HepG2 (cell line): ENCODE data around the gene B3GNT9. TPM values are rescaled to one million over a fixed set of nuclear protein-coding genes. Genes with fewer than 3 reads are reported as not detected.

Experiments used
- CBFB ChIP-seq: sonication (generic); formaldehyde crosslinking; IDR thresholded peaks from 2 replicates; pipeline ENCODE4 v1.4.0; 2020; ENCODE audit warnings: missing genetic modification reagents
- CC2D1A ChIP-seq: sonication (generic); formaldehyde crosslinking; IDR thresholded peaks from 2 replicates; pipeline ENCODE4 v1.8.1; 2023; ENCODE audit warnings: mild to moderate bottlenecking, missing genetic modification reagents
- CREBL2 ChIP-seq: sonication (generic); formaldehyde crosslinking; IDR thresholded peaks from 2 replicates; pipeline ENCODE4 v1.8.1; 2023; ENCODE audit warnings: missing genetic modification reagents, mild to moderate bottlenecking, borderline replicate concordance
- FIP1L1 ChIP-seq: fragments of 200-400 bp; formaldehyde crosslinking; IDR thresholded peaks from 2 replicates; pipeline ENCODE4 v1.6.1; 2018; ENCODE audit warnings: low read depth, mild to moderate bottlenecking, low read length, moderate library complexity, borderline replicate concordance; ENCODE audit not compliant: insufficient read depth
- GABPB1 ChIP-seq: IDR thresholded peaks from 2 replicates; pipeline ENCODE4 v1.6.1; 2016; ENCODE audit warnings: mild to moderate bottlenecking, missing genetic modification reagents, moderate library complexity, missing compliant biosample characterization
- GLI4 ChIP-seq: sonication (generic); formaldehyde crosslinking; IDR thresholded peaks from 2 replicates; pipeline ENCODE4 v1.5.1; 2020; ENCODE audit warnings: missing genetic modification reagents, mild to moderate bottlenecking, moderate library complexity, borderline replicate concordance
- HHEX ChIP-seq: IDR thresholded peaks from 2 replicates; pipeline ENCODE4 v1.6.1; 2016; ENCODE audit warnings: control low read depth
- HIVEP1 ChIP-seq: sonication (generic); formaldehyde crosslinking; IDR thresholded peaks from 2 replicates; pipeline ENCODE4 v1.4.0; 2020; ENCODE audit warnings: mild to moderate bottlenecking, missing genetic modification reagents
- HOXA3 ChIP-seq: sonication (generic); formaldehyde crosslinking; IDR thresholded peaks from 2 replicates; pipeline ENCODE4 v1.5.0; 2020; ENCODE audit warnings: missing genetic modification reagents
- ISX ChIP-seq: sonication (generic); formaldehyde crosslinking; conservative IDR thresholded peaks from 2 replicates; pipeline ENCODE4 v1.5.0; 2020; ENCODE audit warnings: missing genetic modification reagents
- NFE2L2 ChIP-seq: fragments of 150-350 bp; IDR thresholded peaks from 2 replicates; pipeline ENCODE4 v1.6.1; 2014; ENCODE audit warnings: low read length
- POLR2AphosphoS5 ChIP-seq: IDR thresholded peaks from 2 replicates; pipeline ENCODE4 v1.6.1; 2012; ENCODE audit warnings: low read depth, low read length
- PPARG ChIP-seq: conservative IDR thresholded peaks from 2 replicates; pipeline ENCODE4 v1.6.1; 2016; ENCODE audit warnings: missing biosample characterization, missing genetic modification reagents
- SMAD3 ChIP-seq: sonication (generic); formaldehyde crosslinking; IDR thresholded peaks from 2 replicates; pipeline ENCODE4 v1.4.0; 2020; ENCODE audit warnings: missing genetic modification reagents
- STAG1 ChIP-seq: sonication (generic); formaldehyde crosslinking; IDR thresholded peaks from 2 replicates; pipeline ENCODE4 v1.4.0; 2020; ENCODE audit warnings: missing genetic modification reagents
- ZC3H13 ChIP-seq: sonication (generic); formaldehyde crosslinking; IDR thresholded peaks from 2 replicates; pipeline ENCODE4 v1.8.1; 2023; ENCODE audit warnings: mild to moderate bottlenecking, missing genetic modification reagents, moderate library complexity
- ZFP82 ChIP-seq: sonication (generic); formaldehyde crosslinking; IDR thresholded peaks from 2 replicates; pipeline ENCODE4 v1.5.1; 2020; ENCODE audit warnings: mild to moderate bottlenecking, missing genetic modification reagents, borderline replicate concordance
- ZKSCAN1 ChIP-seq: fragments of 150-350 bp; IDR thresholded peaks from 2 replicates; pipeline ENCODE4 v1.6.1; 2014; ENCODE audit warnings: low read length
- ZMYM3 ChIP-seq: sonication (generic); formaldehyde crosslinking; IDR thresholded peaks from 2 replicates; pipeline ENCODE4 v1.5.1; 2020; ENCODE audit warnings: mild to moderate bottlenecking, missing genetic modification reagents
- ZNF775 ChIP-seq: sonication (generic); formaldehyde crosslinking; IDR thresholded peaks from 2 replicates; pipeline ENCODE4 v1.4.0; 2020; ENCODE audit warnings: missing genetic modification reagents, mild to moderate bottlenecking, moderate library complexity, borderline replicate concordance
- ZNF784 ChIP-seq: sonication (generic); formaldehyde crosslinking; IDR thresholded peaks from 2 replicates; pipeline ENCODE4 v1.5.1; 2020; ENCODE audit warnings: missing genetic modification reagents, mild to moderate bottlenecking, borderline replicate concordance
- ZNF792 ChIP-seq: IDR thresholded peaks from 2 replicates; pipeline ENCODE4 v1.6.1; 2016
- polyA plus RNA-seq, 8 experiments: library from polyadenylated mRNA; depleted of rRNA in 3 of 8; stranded (reverse) in 7 of 8; unstranded in 1 of 8; fragments of >200 nt; fragmentation: Illumina TruSeq in 4 of 8; extraction: Trizol in 4 of 8; gene quantifications; 2 replicates each; pipeline versions ENCODE4 v1.2.1 to v1.2.3, GENCODE V29; 2011 to 2016; ENCODE audit warnings: low read depth in 4 of 8, missing spikeins in 1 of 8, mixed read lengths in 1 of 8; ENCODE audit not compliant: insufficient read depth in 1 of 8
- total RNA-seq, 5 experiments: library from RNA; depleted of rRNA; stranded (reverse); fragments of >200 nt; fragmentation: Illumina TruSeq; extraction: Trizol; gene quantifications; 2 replicates each; pipeline ENCODE4 v1.2.3, GENCODE V29; 2016; ENCODE audit warnings: low read depth in 1 of 5
- TF ChIP-seq, protein P1 (sequence below): sonication (generic); formaldehyde crosslinking; IDR thresholded peaks from 2 replicates; pipeline ENCODE4 v1.5.0; 2020; ENCODE audit warnings: mild to moderate bottlenecking, missing genetic modification reagents, borderline replicate concordance
- TF ChIP-seq, protein P2 (sequence below): sonication (generic); formaldehyde crosslinking; IDR thresholded peaks from 2 replicates; pipeline ENCODE4 v1.4.0; 2020; ENCODE audit warnings: missing genetic modification reagents

B3GNT9 gene
- total and polyA plus RNA-seq, 2 of the 13 experiments (the other 11 are each of a cell fraction or from before 2014, with no cell fraction given) = 1.5 to 3.1 TPM

GRCh38 chr16:67184995-67185650, 34.3 kb upstream of the B3GNT9 start (continued):
- TF ChIP-seq ZNF784 (CRISPR knock-in tag) (peak; percentile 48; the same call in 1 of the 2 replicates), HOXA3 (CRISPR knock-in tag) (peak; percentile 91), ZNF792 (CRISPR knock-in tag) (peak; percentile 98), ZNF775 (CRISPR knock-in tag) (no peak), FIP1L1 (no peak), CBFB (CRISPR knock-in tag) (peak; percentile 92; the same call in 1 of the 2 replicates), ZC3H13 (CRISPR knock-in tag) (peak; percentile 95), ZMYM3 (CRISPR knock-in tag) (peak; percentile 76), HHEX (no peak), CC2D1A (CRISPR knock-in tag) (0 out of 2 replicates have a peak, but pooled peaks have one; percentile 82), SMAD3 (CRISPR knock-in tag) (peak; percentile 88; the same call in 1 of the 2 replicates), GABPB1 (CRISPR knock-in tag) (peak; percentile 71), STAG1 (CRISPR knock-in tag) (peak; percentile 94), NFE2L2 (no peak), POLR2AphosphoS5 (no peak), ISX (CRISPR knock-in tag) (peak; percentile 81; the same call in 1 of the 2 replicates), ZKSCAN1 (no peak; the same call in 1 of the 2 replicates), CREBL2 (no peak), PPARG (CRISPR knock-in tag) (peak; percentile 88), HIVEP1 (CRISPR knock-in tag) (peak; percentile 89), ZFP82 (CRISPR knock-in tag) (0 out of 2 replicates have a peak, but pooled peaks have one; percentile 77), GLI4 (CRISPR knock-in tag) (no peak)
- TF ChIP-seq, protein P1, sequence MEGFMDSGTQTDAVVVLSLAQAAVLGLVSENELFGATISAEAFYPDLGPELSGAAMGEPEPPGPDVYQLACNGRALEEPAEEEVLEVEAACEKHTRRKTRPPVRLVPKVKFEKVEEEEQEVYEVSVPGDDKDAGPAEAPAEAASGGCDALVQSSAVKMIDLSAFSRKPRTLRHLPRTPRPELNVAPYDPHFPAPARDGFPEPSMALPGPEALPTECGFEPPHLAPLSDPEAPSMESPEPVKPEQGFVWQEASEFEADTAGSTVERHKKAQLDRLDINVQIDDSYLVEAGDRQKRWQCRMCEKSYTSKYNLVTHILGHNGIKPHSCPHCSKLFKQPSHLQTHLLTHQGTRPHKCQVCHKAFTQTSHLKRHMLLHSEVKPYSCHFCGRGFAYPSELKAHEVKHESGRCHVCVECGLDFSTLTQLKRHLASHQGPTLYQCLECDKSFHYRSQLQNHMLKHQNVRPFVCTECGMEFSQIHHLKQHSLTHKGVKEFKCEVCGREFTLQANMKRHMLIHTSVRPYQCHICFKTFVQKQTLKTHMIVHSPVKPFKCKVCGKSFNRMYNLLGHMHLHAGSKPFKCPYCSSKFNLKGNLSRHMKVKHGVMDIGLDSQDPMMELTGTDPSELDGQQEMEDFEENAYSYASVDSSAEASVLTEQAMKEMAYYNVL (CRISPR knock-in tag) = peak; percentile 91; the same call in 1 of the 2 replicates
- TF ChIP-seq, protein P2, sequence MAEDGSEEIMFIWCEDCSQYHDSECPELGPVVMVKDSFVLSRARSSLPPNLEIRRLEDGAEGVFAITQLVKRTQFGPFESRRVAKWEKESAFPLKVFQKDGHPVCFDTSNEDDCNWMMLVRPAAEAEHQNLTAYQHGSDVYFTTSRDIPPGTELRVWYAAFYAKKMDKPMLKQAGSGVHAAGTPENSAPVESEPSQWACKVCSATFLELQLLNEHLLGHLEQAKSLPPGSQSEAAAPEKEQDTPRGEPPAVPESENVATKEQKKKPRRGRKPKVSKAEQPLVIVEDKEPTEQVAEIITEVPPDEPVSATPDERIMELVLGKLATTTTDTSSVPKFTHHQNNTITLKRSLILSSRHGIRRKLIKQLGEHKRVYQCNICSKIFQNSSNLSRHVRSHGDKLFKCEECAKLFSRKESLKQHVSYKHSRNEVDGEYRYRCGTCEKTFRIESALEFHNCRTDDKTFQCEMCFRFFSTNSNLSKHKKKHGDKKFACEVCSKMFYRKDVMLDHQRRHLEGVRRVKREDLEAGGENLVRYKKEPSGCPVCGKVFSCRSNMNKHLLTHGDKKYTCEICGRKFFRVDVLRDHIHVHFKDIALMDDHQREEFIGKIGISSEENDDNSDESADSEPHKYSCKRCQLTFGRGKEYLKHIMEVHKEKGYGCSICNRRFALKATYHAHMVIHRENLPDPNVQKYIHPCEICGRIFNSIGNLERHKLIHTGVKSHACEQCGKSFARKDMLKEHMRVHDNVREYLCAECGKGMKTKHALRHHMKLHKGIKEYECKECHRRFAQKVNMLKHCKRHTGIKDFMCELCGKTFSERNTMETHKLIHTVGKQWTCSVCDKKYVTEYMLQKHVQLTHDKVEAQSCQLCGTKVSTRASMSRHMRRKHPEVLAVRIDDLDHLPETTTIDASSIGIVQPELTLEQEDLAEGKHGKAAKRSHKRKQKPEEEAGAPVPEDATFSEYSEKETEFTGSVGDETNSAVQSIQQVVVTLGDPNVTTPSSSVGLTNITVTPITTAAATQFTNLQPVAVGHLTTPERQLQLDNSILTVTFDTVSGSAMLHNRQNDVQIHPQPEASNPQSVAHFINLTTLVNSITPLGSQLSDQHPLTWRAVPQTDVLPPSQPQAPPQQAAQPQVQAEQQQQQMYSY (CRISPR knock-in tag) = peak; percentile 89
